HEK293 (cell line): ENCODE measurements around the gene NFIX.

Experiments used
- ZBTB7A ChIP-seq: fragments of 450-650 bp; formaldehyde crosslinking; IDR thresholded peaks from 2 replicates; pipeline ENCODE4 v1.5.1; 2016; ENCODE audit warnings: low read depth, missing biosample characterization, missing genetic modification characterization
- ZNF621 ChIP-seq: fragments of 450-650 bp; formaldehyde crosslinking; IDR thresholded peaks from 2 replicates; pipeline ENCODE4 v1.5.1; 2017; ENCODE audit warnings: missing biosample characterization, missing genetic modification characterization
- TF ChIP-seq, protein P1 (sequence below): fragments of 450-650 bp; formaldehyde crosslinking; IDR thresholded peaks from 2 replicates; pipeline ENCODE4 v1.5.1; 2016; ENCODE audit warnings: missing biosample characterization, missing genetic modification characterization

DNA sequence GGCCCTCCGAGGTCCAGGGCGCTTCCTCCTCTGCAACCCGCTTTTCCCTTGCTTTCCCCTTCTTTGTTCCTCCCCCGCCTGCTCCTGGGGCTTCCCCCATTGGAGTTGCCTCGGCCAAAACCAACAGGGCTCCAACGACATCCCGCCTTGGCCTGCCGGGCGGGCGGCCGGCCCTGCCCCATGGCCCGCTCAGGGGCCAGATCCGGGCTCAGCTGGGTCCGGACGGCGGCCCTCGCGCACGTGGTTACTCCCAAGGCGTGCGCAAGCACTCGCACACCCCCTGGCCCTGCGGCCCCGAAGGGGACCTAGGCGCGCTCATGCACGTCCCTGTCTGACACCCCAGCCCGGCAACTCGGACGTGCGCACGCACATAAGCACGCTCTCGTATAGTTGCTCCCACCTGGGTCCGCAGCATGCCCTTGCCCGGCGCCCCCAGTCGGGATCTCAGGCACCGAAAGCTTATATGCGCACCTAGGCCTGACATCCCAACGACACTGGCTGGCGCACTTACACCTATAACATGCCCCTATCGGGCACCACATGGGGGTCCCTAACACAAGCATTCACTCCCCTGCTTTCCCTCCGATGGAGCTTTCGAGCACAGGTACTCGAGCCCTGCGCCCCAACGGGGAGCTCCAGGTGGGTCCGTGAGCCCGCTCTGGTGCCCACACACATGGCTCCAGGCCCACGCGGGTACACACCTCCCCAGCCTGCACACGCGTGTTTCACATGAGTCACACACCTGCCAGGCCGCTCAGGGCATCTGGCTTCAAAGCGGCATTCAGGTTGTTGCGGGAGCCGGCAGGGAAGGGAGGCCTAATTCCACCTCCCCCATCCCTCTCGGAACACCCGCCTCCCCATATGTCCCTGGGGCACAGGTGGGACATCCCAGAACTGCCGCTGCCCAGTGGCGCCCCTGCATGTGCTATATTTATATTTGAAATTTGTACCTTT, 15.0 kb downstream of the NFIX start:
- TF ChIP-seq, protein P1, sequence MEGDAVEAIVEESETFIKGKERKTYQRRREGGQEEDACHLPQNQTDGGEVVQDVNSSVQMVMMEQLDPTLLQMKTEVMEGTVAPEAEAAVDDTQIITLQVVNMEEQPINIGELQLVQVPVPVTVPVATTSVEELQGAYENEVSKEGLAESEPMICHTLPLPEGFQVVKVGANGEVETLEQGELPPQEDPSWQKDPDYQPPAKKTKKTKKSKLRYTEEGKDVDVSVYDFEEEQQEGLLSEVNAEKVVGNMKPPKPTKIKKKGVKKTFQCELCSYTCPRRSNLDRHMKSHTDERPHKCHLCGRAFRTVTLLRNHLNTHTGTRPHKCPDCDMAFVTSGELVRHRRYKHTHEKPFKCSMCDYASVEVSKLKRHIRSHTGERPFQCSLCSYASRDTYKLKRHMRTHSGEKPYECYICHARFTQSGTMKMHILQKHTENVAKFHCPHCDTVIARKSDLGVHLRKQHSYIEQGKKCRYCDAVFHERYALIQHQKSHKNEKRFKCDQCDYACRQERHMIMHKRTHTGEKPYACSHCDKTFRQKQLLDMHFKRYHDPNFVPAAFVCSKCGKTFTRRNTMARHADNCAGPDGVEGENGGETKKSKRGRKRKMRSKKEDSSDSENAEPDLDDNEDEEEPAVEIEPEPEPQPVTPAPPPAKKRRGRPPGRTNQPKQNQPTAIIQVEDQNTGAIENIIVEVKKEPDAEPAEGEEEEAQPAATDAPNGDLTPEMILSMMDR (tag by site-specific recombination), result no peak
- no peak for TF ChIP-seq ZBTB7A (tag by site-specific recombination)
- TF ChIP-seq ZNF621 (tag by site-specific recombination), result no peak
